ENCODE measurements around the gene RNF20.

DNA sequence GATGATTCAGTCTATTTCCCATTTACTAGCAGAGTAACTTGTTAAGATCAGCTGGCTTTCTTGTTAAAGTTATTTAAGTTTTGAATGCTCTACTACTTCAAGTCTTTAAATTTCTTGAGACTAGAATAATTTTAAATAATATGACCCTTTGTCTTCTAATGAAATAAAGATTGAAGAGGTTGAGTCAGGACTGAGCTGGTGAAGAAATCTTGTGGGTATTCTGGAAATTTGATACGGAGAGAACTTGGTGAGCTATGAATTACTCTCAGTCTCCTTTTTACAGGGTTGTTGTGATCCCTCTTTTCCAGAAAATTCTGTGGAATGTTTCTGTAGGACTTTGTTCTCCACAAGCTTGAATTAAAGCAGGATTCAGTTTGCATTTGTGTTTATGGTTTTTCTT, 29.3 kb downstream of the RNF20 start:
- no peak for TF ChIP-seq CTCF (IDR thresholded peaks at IDR 0.05; ENCODE audit: insufficient read depth, low read length)
- no peak for TF ChIP-seq REST (IDR thresholded peaks at IDR 0.05; ENCODE audit: insufficient replicate concordance, low read depth)
